Measurements from ENCODE around the gene MYOC. TPM values are rescaled to one million over a fixed set of nuclear protein-coding genes. Genes with fewer than 3 reads are reported as not detected.

MYOC gene
- total RNA-seq, 1 experiment from 2014 or later: not detected

GRCh38 chr1:171655746-171656116 is 3.2 kb upstream of the MYOC start:
- Histone ChIP-seq H3K4me1 (0 out of 2 replicates have a peak, but pooled peaks cover 4% of the 10 kb centered on the region), H3K27me3 (replicated peaks; ENCODE audit: control insufficient read depth, insufficient read depth, low read length) (no peaks in the 10 kb centered on the region), H3K36me3 (ENCODE audit: control insufficient read depth, insufficient read depth, low read length) (no peaks in the 10 kb centered on the region), H3K9me3 (no peaks in the 10 kb centered on the region), H3K4me3 (ENCODE audit: low read depth, low read length) (no peak overlapping the region)
- Mint-ChIP-seq H3K27ac (ENCODE audit: unreplicated experiment) (no peak overlapping the region), H3K4me1 (ENCODE audit: low read depth, unreplicated experiment) (peaks cover 5% of the 10 kb centered on the region), H3K36me3 (ENCODE audit: insufficient read depth, unreplicated experiment) (no peaks in the 10 kb centered on the region), H3K4me3 (ENCODE audit: unreplicated experiment) (no peak overlapping the region), H3K9me3 (ENCODE audit: unreplicated experiment) (no peaks in the 10 kb centered on the region), H3K27me3 (ENCODE audit: insufficient read depth, unreplicated experiment) (peaks cover 3% of the 10 kb centered on the region)
- intact Hi-C loops (cut with micrococcal nuclease; ENCODE audit: unreplicated experiment): no loop called here
- CTCF ChIA-PET: interaction anchor here (1.8 kb wide), 1 partner anchor 11 kb away, joined by 5 read pairs; no protein-coding TSS in a partner anchor
- BruUV-seq (replicated peaks): no TSS peak
- DNase-seq: no peak
- TF ChIP-seq CTCF (IDR thresholded peaks at IDR 0.05; ENCODE audit: insufficient read depth in 1 of 2, low read depth in 1 of 2, low read length in 1 of 2, severe bottlenecking in 1 of 2, unreplicated experiment in 1 of 2): no peak
- POLR2A ChIA-PET: no interaction called here

DNA sequence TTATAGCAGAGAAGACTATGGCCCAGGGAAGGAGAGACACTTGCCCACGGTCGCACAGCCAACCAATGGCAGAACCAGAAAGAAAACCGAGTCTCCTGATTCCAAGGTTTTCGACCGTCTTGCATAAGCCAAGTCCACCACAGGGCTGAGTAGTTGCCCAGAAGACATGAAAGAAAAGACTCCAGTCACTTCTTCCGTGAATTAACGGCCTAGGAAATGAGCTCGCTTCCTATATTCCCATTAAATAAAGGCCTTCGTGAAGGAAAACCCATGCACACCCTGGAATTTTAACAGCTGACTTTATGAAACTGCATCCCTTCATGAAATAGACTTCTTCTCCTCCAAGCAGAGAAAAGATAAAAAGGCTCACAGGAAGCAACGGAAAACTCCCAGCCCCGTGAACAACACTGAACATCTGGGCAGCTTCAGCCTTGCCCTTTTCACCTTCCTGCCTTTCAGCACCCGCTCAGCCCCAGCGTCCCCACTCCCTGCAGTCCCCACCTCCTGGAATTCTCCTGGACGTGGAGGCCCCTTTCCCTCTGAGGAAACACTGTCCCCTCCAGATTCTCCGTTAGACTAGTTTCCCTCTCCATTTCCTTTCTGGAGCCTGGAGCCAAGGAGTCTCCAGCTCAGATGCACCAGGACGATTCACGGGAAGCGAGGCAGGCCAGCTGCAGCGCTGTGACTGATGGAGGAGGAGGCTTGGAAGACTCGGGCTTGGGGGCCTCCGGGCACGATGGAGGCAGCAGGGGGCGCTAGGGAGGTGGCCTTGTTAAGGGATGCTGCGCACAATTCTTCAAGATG is 2.7 kb upstream of the MYOC start:
- Histone ChIP-seq H3K9me3 (no peaks in the 10 kb centered on the region), H3K36me3 (ENCODE audit: control insufficient read depth, insufficient read depth, low read length) (no peaks in the 10 kb centered on the region), H3K4me1 (0 out of 2 replicates have a peak, but pooled peaks cover 4% of the 10 kb centered on the region), H3K27me3 (replicated peaks; ENCODE audit: control insufficient read depth, insufficient read depth, low read length) (no peaks in the 10 kb centered on the region), H3K4me3 (ENCODE audit: low read depth, low read length) (no peak overlapping the region)
- intact Hi-C loops (cut with micrococcal nuclease; ENCODE audit: unreplicated experiment): no loop called here
- Mint-ChIP-seq H3K9me3 (ENCODE audit: unreplicated experiment) (no peaks in the 10 kb centered on the region), H3K27me3 (ENCODE audit: insufficient read depth, unreplicated experiment) (peaks cover 3% of the 10 kb centered on the region), H3K36me3 (ENCODE audit: insufficient read depth, unreplicated experiment) (no peaks in the 10 kb centered on the region), H3K27ac (ENCODE audit: unreplicated experiment) (no peak overlapping the region), H3K4me3 (ENCODE audit: unreplicated experiment) (no peak overlapping the region), H3K4me1 (ENCODE audit: low read depth, unreplicated experiment) (no peaks in the 10 kb centered on the region)
- POLR2A ChIA-PET: no interaction called here
- DNase-seq: peak in 1 of 2 experiments; percentile 36
- peak; percentile 21 to 42 for TF ChIP-seq CTCF (IDR thresholded peaks at IDR 0.05; ENCODE audit: insufficient read depth in 1 of 2, low read depth in 1 of 2, low read length in 1 of 2, severe bottlenecking in 1 of 2, unreplicated experiment in 1 of 2)
- no TSS peak for BruUV-seq (replicated peaks)
- CTCF ChIA-PET: interaction anchor here (1.8 kb wide), 1 partner anchor 10 kb away, joined by 5 read pairs; no protein-coding TSS in a partner anchor

DNA sequence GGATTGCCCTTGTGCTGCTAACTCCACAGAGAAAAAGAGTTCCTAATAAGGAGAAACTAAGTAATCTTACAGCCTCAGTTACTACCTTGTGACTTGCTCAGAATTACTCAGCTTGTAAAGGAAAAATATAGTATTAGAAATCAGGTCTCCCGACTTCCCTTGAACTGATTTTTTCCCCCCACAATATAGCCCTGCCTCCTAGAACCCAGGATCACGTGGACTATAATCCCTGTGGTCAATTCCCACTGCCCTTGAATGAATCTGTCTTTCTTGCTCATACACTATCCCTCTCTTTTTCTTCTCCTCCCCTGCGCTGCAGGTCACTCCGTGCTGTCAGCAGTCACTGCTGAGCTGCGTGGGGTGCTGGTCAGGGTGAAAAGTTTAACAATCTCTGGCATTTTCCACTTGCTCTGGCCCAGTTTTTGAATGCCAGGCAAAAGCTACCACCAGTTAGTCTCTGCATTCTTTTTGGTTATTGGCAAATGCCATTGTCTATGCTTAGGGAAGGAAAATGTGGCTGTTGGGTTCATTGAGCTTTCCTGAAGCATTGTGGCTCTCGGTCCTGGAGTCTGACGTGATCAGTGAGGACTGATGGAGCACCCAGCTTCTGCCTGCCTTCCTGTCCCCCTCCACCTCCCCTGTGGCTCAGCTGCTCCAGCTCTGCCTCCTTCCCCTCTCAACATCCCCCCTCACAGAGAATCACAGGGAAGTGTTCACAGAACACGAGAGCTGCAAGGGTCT is 1.9 kb upstream of the MYOC start:
- H3K4me1 Mint-ChIP-seq (ENCODE audit: low read depth, unreplicated experiment): no peaks in the 10 kb centered on the region
- no peak for DNase-seq
- Histone ChIP-seq H3K36me3 (ENCODE audit: control insufficient read depth, insufficient read depth, low read length) (no peaks in the 10 kb centered on the region), H3K9me3 (no peaks in the 10 kb centered on the region), H3K4me3 (ENCODE audit: low read depth, low read length) (no peak overlapping the region), H3K4me1 (0 out of 2 replicates have a peak, but pooled peaks cover 4% of the 10 kb centered on the region), H3K27me3 (replicated peaks; ENCODE audit: control insufficient read depth, insufficient read depth, low read length) (no peaks in the 10 kb centered on the region)
- H3K9me3 Mint-ChIP-seq (ENCODE audit: unreplicated experiment): no peaks in the 10 kb centered on the region
- ChIA-PET CTCF (no interaction called here), POLR2A (no interaction called here)
- H3K36me3 Mint-ChIP-seq (ENCODE audit: insufficient read depth, unreplicated experiment): no peaks in the 10 kb centered on the region
- TF ChIP-seq CTCF (IDR thresholded peaks at IDR 0.05; ENCODE audit: insufficient read depth in 1 of 2, low read depth in 1 of 2, low read length in 1 of 2, severe bottlenecking in 1 of 2, unreplicated experiment in 1 of 2): no peak
- intact Hi-C loops (cut with micrococcal nuclease; ENCODE audit: unreplicated experiment): no loop called here
- H3K27ac Mint-ChIP-seq (ENCODE audit: unreplicated experiment): no peak overlapping the region
- no peak overlapping the region for H3K4me3 Mint-ChIP-seq (ENCODE audit: unreplicated experiment)
- no TSS peak for BruUV-seq (replicated peaks)
- H3K27me3 Mint-ChIP-seq (ENCODE audit: insufficient read depth, unreplicated experiment): peaks cover 6% of the 10 kb centered on the region

Data from Caco-2 (cell line).